Raji (cell line): Measurements from ENCODE around the gene KCNF1.

Experiments
- POLR2A ChIP-seq: IDR thresholded peaks from 2 replicates; pipeline ENCODE4 v1.6.1; 2011; ENCODE audit warnings: low read depth, low read length, control low read depth; ENCODE audit not compliant: insufficient read depth

KCNF1 gene

GRCh38 chr2:10935366-10935918 lies 23.7 kb downstream of the KCNF1 start:
- TF ChIP-seq POLR2A, result no peak

GRCh38 chr2:10935953-10936942 lies 24.5 kb downstream of the KCNF1 start:
- TF ChIP-seq POLR2A, result no peak

GRCh38 chr2:10939058-10939457 lies 27.3 kb downstream of the KCNF1 start:
- no peak for TF ChIP-seq POLR2A

GRCh38 chr2:10940596-10940995 lies 28.9 kb downstream of the KCNF1 start:
- TF ChIP-seq POLR2A, result no peak

- TF ChIP-seq POLR2A, result no peak
Measured at GRCh38 chr2:10941383-10941782, 29.6 kb downstream of the KCNF1 start.

- TF ChIP-seq POLR2A, result no peak
Measured at GRCh38 chr2:10944799-10945198, 33.1 kb downstream of the KCNF1 start.

- no peak for TF ChIP-seq POLR2A
Measured at GRCh38 chr2:10946394-10946793, 34.7 kb downstream of the KCNF1 start.

- no peak for TF ChIP-seq POLR2A
Measured at GRCh38 chr2:10947005-10947440, 35.3 kb downstream of the KCNF1 start.

GRCh38 chr2:10947446-10948187 lies 35.9 kb downstream of the KCNF1 start:
- TF ChIP-seq POLR2A, result no peak

- TF ChIP-seq POLR2A, result no peak
Measured at GRCh38 chr2:10948188-10948564, 36.4 kb downstream of the KCNF1 start.

GRCh38 chr2:10948606-10949230 lies 37.0 kb downstream of the KCNF1 start:
- TF ChIP-seq POLR2A, result no peak

GRCh38 chr2:10949835-10950234 lies 38.1 kb downstream of the KCNF1 start:
- TF ChIP-seq POLR2A, result no peak

GRCh38 chr2:10951558-10952414 lies 40.1 kb downstream of the KCNF1 start:
- TF ChIP-seq POLR2A, result no peak

- TF ChIP-seq POLR2A, result no peak
Measured at GRCh38 chr2:10954416-10954815, 42.7 kb downstream of the KCNF1 start.
